HG03159 (cell line): ENCODE data around the gene ZNF319.

Experiments used
- ATAC-seq: cut with Tn5 transposase; IDR thresholded peaks from one replicate; pipeline ENCODE4 v1.9.1; 2021; ENCODE audit warnings: mild to moderate bottlenecking, moderate library complexity; ENCODE audit not compliant: unreplicated experiment

ZNF319 gene

DNA sequence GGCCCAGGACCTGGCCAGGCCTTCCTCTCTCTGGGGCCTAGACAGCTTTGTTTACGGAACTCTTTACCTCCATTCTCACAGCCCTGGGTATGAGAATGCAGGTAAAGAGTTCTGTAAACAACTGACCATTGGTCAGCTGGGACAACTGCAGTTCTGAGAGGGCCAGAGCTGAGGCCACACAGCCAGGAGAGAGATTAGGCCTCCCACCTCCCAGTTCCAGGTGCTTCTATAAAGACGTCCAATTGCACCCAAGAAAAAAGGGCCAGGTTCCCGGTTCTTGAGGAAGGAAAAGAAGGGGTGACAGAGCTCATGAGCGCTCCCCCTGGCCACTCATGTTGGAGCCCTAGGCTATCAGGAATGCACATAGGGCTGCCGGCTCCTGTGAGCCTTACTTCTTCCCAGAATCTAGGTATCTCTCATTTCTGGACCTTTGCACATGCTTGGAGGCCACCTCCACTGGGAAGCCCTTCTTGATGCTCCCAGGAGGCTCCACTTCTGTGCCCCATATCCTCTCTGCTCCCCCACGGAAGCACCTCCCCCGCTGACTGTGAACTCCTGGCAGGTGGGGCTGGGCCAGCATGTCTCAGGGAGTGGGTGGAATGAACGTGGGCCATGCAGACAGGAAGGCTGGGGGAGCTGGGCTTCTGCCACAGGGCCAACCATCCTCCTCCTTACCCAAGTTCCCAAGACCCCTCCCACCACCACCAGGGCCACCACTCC is 42.6 kb downstream of the ZNF319 start:
- no peak for ATAC-seq

- ATAC-seq, result no peak
These were observed 43.4 kb downstream of the ZNF319 start for GRCh38 chr16:57956924-57957672.

- no peak for ATAC-seq
These were observed 44.1 kb downstream of the ZNF319 start for GRCh38 chr16:57956270-57956808.

DNA sequence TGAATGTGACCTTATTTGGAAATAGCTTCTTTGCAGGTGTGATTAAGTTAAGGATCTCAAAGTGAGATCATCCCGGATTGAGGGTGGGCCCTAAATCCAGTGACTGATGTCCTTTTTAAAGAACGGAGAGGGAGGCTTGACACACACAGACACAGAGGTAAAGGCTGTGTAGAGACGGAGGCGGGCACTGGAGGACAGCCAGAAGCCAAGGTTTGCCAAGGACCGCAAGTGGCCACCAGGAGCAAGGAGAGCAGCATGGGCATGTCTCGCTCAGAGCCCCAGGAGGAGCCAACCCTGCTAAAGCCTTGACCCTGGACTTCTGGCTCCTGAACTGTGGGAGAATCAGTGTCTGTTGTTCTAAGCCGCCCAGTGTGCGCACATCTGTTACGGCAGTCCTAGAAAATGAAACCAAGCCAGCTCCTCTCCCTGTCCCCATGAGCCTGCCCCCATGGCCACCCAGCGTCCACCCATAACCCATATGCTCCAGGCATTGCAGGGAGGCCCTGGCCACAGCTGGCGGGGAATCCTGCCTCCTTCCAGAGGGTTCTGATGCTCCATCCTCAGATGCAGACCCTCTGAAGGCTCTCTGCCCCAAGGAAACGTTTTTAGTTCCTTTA is 44.8 kb downstream of the ZNF319 start:
- no peak for ATAC-seq

DNA sequence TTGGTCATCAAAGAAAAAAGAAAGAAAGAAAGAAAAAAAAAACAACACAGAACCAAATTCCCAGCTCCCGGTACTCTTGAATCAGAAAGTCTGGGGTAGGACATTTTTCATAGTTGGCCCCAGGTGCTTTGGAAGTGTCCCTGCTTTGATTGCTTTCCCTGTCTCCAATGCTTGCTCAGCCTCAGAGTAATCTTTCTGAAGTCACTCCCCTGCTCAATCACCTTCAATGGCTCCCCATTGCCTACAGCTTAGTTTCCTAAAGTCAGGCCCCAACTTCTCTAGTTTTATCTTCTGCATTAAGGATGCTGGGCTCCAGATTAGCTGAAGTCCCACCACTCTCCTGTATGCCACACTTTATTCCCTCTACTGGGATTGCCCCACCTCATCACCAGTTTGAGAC is 46.6 kb downstream of the ZNF319 start:
- ATAC-seq, result no peak

DNA sequence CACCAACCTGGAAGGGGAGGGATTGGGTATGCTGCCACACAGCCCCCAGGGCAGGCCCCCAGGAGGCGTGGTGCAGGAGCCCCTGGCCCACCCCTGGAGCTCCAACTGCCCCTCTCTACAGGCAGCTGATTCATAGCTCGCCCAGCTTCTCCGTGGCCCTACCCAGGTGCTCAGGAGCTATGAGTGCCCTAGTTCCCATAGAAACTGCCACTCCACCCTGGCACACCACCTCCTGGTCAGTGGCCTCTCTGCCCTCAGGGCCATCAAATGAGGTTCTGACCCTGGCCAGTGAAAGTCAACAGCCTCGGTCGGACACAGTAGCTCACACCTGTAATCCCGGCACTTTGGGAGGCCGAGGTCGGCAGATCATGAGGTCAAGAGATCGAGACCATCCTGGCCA is 47.6 kb downstream of the ZNF319 start:
- ATAC-seq, result no peak

GRCh38 chr16:57951204-57951960 is 49.1 kb downstream of the ZNF319 start:
- no peak for ATAC-seq

DNA sequence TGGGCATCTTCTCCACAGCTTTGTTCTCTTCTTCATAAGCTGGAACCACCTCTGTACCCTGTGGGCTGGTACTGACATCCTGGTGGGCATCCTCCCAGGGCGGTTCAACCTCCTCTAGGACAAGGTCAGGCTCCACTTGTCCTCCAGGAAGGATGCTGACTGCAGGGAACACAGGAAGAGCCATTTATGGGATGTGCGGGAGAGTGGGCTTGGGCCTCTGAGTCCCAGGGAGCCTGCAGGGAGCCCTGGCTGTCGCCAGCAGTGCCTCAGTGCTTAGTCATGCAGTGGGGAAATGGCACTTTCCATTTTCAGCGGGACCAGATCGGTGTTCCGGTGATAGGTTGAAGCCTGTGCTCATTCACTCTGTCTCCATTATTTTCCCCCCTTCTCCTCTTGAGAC is 50.1 kb downstream of the ZNF319 start:
- ATAC-seq, result no peak

- no peak for ATAC-seq
These were observed 50.8 kb downstream of the ZNF319 start for GRCh38 chr16:57949595-57950238.

- ATAC-seq, result no peak
These were observed 51.5 kb downstream of the ZNF319 start for GRCh38 chr16:57949013-57949412.

DNA sequence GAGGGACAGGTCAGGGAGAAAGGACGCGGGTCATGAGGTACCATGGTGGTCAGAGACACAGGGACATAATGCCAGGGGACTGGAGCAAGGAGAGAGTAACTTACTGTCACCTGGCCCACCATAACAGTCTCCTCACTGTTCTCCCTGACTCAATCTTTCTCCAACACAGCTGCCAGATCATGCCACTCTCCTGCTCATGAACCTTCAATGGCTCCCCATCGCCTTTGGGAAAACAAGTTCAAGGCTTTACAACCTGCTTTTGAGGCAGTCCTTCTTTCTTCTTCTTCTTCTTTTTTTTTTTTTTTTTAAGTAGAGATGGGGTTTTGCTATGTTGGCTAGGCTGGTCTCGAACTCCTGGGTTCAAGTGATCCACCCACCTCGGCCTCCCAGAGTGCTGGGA is 52.4 kb downstream of the ZNF319 start:
- no peak for ATAC-seq

DNA sequence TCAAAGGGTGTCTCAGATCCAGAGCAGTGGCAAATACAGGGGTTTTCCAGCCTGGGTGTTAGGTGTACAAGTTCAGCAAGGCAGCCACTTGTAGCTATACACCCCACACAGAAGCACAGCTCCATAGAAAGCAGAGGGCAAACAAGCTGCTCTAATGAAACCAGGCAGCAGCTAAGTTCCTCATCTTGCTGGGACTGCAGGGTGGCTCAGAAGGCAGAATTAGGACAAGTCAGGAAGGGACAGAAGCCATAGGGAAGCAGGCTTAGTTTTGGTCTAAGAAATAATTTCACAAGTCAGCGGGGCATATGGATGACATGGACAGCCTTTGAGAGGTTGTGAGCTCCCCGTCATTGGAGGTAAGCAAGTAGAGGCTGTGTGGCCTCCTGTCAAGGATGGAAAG is 53.2 kb downstream of the ZNF319 start:
- ATAC-seq, result no peak

- no peak for ATAC-seq
These were observed 54.2 kb downstream of the ZNF319 start for GRCh38 chr16:57946181-57946801.

DNA sequence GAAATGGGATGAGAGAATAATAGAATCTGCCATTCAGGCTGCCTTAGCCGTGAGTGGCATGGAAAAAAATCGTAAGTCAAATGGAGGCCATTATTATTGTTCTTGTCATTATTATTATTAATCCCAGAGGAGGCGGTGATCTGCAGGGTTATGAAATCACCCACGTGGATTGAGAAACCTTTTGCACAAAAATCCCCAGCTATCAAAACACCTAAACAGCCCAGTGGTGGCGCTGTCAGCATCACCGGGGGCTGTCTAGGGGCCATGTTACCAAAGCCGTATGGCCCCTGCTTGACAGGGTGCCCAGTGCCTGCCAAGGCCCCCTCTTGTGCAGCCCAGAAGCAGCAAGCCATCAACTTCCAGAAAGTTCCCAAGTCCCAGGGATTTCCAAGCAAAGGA is 54.7 kb downstream of the ZNF319 start:
- ATAC-seq, result no peak

DNA sequence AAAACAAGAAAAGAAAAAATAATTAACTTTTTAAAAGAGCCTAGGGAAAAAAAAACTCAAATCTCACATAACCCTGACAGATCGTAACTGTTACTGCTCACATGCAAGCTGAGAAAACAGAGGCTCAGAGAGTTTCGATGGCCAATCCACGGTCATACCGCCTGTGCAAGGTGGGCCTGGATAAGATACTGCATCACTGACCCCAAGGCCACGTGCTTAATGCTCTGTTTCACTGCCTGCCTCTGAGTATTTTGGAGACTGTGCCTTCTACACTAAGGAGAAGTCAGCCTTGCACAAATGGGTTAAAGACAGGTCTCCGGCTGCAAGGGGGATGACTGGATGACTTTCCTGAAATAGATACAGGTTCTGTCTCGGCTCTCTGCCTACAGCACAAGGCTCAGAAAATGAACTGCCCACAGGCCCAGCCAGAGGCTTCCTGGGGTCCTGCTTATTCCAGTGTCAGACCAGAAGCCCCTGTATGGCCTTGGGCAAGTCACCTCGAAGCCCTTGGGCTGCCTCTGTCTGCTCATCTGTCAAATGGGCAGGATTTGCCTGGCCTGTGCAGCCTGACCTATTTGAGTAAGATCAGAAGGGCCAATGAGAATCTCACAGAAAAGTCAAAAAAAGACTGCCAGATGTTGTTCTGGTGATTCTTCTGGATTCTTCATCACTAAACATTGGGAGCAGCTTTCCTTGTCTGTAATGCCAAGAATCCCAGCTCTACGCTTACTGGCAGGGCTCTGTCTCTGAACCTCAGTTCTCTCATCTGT is 55.3 kb downstream of the ZNF319 start:
- ATAC-seq, result no peak
